Esophagus muscularis mucosa (tissue), 4 donors: ENCODE data around the gene KDM4F.

Experiments used
- CTCF ChIP-seq, 3 experiments: fragments of 200-600 bp in 2 of 3; fragments of 450-650 bp in 1 of 3; sonication (generic) in 2 of 3; IDR thresholded peaks; one replicate each; pipeline ENCODE4 v1.5.1; 2017 to 2019; ENCODE audit warnings: antibody characterized with exemption in 3 of 3, mild to moderate bottlenecking in 2 of 3, moderate library complexity in 1 of 3
- EP300 ChIP-seq: sonication (generic); formaldehyde crosslinking; IDR thresholded peaks from one replicate; pipeline ENCODE4 v1.6.1; 2017; ENCODE audit warnings: antibody characterized with exemption
- POLR2A ChIP-seq: fragments of 450-650 bp; IDR thresholded peaks from one replicate; pipeline ENCODE4 v1.6.1; 2017; ENCODE audit warnings: antibody characterized with exemption, moderate library complexity, mild to moderate bottlenecking, low read depth
- POLR2AphosphoS5 ChIP-seq, 2 donors: sonication (generic); formaldehyde crosslinking; IDR thresholded peaks; one replicate each; pipeline ENCODE4 v1.6.1; 2017; ENCODE audit warnings: antibody characterized with exemption in 2 of 2

DNA sequence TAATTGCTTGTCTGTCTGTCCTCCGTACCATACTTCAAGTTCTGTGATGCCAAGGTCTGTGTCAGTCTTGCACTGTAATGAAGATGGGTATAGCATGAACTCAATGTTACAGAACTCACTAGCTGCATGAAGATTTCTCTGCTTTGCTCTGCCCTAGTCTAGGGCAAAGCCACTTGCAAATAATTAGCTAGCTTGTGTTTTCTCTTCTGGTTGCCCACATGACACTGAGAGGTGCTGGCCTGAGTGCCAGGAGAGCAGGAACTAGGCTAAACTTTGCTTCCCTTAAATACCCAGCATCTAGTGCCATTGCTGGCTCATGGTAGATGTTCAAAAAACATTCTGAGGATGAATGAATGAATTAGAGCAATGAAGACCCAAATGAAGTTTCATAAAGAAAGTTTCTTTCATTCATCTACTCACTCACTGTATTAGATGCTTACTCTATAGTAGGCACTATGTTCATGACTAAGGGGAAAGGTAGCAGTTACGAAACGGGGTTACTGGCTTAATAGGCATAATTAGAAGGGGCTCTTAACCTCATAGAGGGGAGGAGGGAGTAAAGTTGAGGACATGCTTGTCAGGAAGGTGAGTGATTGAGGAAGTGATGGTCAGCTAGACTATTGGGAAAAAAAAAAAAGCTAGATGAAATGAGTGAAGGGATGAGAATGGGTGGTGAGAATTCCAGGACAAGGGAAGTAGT is 36.0 kb downstream of the KDM4F start:
- TF ChIP-seq CTCF (IDR thresholded peaks at IDR 0.05) (no peak), POLR2AphosphoS5 (IDR thresholded peaks at IDR 0.05) (no peak), POLR2A (no peak), EP300 (no peak)
